ENCODE measurements around the gene SBF2. TPM values are rescaled to one million over a fixed set of nuclear protein-coding genes. Genes with fewer than 3 reads are reported as not detected.

Gene SBF2
- total RNA-seq, 3 donors from 2014 or later: 74.8 to 91.9 (median 88.2) TPM

DNA sequence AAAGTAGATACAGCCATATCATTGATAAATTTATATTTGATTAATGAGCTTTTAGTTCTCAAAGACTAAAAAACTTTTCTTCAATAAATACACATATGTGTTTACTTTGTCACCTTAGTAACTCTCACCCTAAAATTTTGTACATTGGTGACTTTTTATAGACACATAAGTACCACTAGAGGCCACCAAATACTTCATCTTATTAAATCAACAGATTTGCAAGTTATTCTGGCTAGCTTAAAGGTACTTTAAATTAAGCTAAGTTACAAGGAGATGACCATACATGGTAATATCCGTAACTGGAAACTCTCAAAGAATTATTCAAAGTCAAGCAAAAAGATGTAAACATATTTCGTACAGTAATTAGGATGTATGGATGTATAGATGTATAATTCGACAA, 112.2 kb downstream of the SBF2 start:
- TF ChIP-seq POLR2A (IDR thresholded peaks at IDR 0.05): no peak
- no peak for TF ChIP-seq POLR2AphosphoS5 (IDR thresholded peaks at IDR 0.05)
- TF ChIP-seq, protein P1, sequence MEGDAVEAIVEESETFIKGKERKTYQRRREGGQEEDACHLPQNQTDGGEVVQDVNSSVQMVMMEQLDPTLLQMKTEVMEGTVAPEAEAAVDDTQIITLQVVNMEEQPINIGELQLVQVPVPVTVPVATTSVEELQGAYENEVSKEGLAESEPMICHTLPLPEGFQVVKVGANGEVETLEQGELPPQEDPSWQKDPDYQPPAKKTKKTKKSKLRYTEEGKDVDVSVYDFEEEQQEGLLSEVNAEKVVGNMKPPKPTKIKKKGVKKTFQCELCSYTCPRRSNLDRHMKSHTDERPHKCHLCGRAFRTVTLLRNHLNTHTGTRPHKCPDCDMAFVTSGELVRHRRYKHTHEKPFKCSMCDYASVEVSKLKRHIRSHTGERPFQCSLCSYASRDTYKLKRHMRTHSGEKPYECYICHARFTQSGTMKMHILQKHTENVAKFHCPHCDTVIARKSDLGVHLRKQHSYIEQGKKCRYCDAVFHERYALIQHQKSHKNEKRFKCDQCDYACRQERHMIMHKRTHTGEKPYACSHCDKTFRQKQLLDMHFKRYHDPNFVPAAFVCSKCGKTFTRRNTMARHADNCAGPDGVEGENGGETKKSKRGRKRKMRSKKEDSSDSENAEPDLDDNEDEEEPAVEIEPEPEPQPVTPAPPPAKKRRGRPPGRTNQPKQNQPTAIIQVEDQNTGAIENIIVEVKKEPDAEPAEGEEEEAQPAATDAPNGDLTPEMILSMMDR (IDR thresholded peaks at IDR 0.05): no peak

DNA sequence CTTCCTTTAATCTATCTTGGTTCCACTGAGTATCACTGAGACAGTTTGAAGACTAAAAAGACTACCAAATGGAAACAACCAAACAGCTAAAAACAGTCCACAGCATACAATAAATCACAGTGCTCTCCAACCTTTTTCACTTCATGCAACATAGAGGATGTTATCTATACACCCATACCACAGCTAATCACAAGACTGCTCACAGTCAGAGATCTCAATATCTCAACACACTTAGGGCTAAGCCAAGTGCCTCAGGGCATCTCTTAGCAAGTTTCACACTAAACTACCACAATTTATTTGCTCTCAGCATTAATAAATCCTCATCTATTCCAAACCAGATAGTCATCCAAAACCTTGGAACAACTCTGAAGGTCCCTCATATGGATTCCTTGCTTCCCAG, 129.4 kb downstream of the SBF2 start:
- Histone ChIP-seq H3K27ac (no peak overlapping the region), H3K9me3 (no peaks in the 10 kb centered on the region)
- DNase-seq (ENCODE audit: low spot score in 2 of 2): no peak

More for the DNA sequence above, 112.2 kb downstream of the SBF2 start:
- Histone ChIP-seq H3K9me3 (no peaks in the 10 kb centered on the region), H3K4me1 (no peaks in the 10 kb centered on the region), H3K27ac (no peak overlapping the region), H3K4me3 (no peak overlapping the region), H3K27me3 (no peaks in the 10 kb centered on the region), H3K36me3 (no peaks in the 10 kb centered on the region)
- DNase-seq (ENCODE audit: low spot score in 2 of 2): no peak
- intact Hi-C loops (cut with DNase I; ENCODE audit: low total_unique reads): no loop called here

DNA sequence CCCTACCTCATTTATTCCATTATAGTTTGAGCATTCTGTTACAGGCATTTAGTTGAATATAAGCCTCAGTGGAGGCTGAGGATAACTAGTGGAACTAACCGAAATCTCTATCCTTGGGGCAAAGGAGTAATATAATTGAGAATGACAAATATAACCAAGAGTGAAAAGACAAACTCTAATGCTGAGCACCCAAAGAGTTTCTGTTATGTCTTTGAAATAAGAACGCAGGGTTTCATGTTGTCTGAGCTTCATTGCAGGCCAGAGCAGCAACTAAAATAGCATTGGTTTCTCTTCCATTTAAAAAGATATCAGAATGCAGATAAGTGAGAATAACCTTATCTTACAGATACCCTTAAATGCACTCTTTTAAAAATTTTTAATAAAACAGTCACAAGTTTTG, 131.8 kb downstream of the SBF2 start:
- DNase-seq (ENCODE audit: low spot score in 2 of 2): no peak
- Histone ChIP-seq H3K36me3 (no peaks in the 10 kb centered on the region), H3K27me3 (no peaks in the 10 kb centered on the region), H3K4me3 (no peak overlapping the region), H3K27ac (no peak overlapping the region), H3K9me3 (no peaks in the 10 kb centered on the region), H3K4me1 (peaks cover 0 to 7% of the 10 kb centered on the region in 2 donors)
- TF ChIP-seq POLR2AphosphoS5 (IDR thresholded peaks at IDR 0.05) (no peak), POLR2A (IDR thresholded peaks at IDR 0.05) (no peak)
- TF ChIP-seq, protein P1 (IDR thresholded peaks at IDR 0.05): no peak
- intact Hi-C loops (cut with DNase I; ENCODE audit: low total_unique reads): no loop called here

More for the DNA sequence above, 129.4 kb downstream of the SBF2 start:
- Histone ChIP-seq H3K4me3 (no peak overlapping the region), H3K4me1 (peaks cover 0 to 7% of the 10 kb centered on the region in 2 donors), H3K27me3 (no peaks in the 10 kb centered on the region), H3K36me3 (no peaks in the 10 kb centered on the region)
- intact Hi-C loops (cut with DNase I; ENCODE audit: low total_unique reads): no loop called here
- TF ChIP-seq, protein P1 (IDR thresholded peaks at IDR 0.05): no peak
- no peak for TF ChIP-seq POLR2AphosphoS5 (IDR thresholded peaks at IDR 0.05)
- TF ChIP-seq POLR2A (IDR thresholded peaks at IDR 0.05): no peak

DNA sequence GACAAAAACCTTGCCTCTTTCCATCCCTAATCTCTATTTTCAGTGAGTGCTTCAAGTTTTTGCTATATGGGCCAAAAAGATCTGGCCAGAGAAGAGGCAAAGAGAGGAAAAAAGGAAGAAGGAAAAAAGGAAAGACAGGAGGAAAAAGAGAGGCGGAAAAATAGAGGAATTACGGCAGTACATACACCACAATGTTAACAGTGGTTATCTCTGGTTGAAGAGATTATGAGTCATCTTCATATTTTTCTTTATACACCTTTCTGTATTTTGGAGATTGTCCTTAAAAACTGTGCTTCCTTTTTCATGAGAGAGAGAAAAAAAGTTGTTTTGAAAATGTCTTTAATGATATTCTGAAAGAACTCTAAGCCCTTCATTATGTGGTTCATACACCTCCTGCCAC, 133.7 kb downstream of the SBF2 start:
- Histone ChIP-seq H3K9me3 (no peaks in the 10 kb centered on the region), H3K27me3 (no peaks in the 10 kb centered on the region), H3K4me3 (no peak overlapping the region), H3K27ac (no peak overlapping the region), H3K4me1 (peaks cover 0 to 7% of the 10 kb centered on the region in 2 donors), H3K36me3 (no peaks in the 10 kb centered on the region)
- TF ChIP-seq, protein P1 (IDR thresholded peaks at IDR 0.05): no peak
- no peak for TF ChIP-seq POLR2A (IDR thresholded peaks at IDR 0.05)
- TF ChIP-seq POLR2AphosphoS5 (IDR thresholded peaks at IDR 0.05): no peak
- no peak for DNase-seq (ENCODE audit: low spot score in 2 of 2)
- intact Hi-C loops (cut with DNase I; ENCODE audit: low total_unique reads): no loop called here

DNA sequence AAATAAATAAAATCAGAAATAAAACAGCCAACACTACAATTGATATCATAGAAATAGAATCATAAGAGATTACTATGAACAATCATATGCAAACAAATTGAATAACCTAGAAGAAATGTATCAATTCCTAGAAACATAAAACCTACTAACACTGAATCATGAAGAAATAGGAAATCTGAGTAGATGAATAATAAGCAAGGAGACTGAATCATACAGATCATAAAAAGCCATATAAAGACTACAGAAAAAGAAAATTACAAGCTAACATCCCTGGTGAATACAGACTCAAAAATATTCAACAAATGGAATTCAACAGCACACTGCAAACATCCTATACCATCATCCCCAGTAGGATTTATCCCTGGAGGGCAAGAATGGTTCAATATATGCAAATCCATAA, 135.6 kb downstream of the SBF2 start:
- no peaks in the 10 kb centered on the region for H3K27me3 ChIP-seq
- H3K27ac ChIP-seq: no peak overlapping the region
- no peaks in the 10 kb centered on the region for H3K36me3 ChIP-seq
- intact Hi-C loops (cut with DNase I; ENCODE audit: low total_unique reads): loop anchor here (5.0 kb wide), 1 partner anchor 1624 kb away; no protein-coding TSS in a partner anchor
- no peaks in the 10 kb centered on the region for H3K9me3 ChIP-seq
- H3K4me3 ChIP-seq: no peak overlapping the region
- H3K4me1 ChIP-seq: peaks cover 0 to 7% of the 10 kb centered on the region in 2 donors
- TF ChIP-seq POLR2AphosphoS5 (IDR thresholded peaks at IDR 0.05) (no peak), POLR2A (IDR thresholded peaks at IDR 0.05) (no peak)
- TF ChIP-seq, protein P1 (IDR thresholded peaks at IDR 0.05): no peak
- no peak for DNase-seq (ENCODE audit: low spot score in 2 of 2)
